ENCODE results near the gene DIPK2B.

Gene DIPK2B

DNA sequence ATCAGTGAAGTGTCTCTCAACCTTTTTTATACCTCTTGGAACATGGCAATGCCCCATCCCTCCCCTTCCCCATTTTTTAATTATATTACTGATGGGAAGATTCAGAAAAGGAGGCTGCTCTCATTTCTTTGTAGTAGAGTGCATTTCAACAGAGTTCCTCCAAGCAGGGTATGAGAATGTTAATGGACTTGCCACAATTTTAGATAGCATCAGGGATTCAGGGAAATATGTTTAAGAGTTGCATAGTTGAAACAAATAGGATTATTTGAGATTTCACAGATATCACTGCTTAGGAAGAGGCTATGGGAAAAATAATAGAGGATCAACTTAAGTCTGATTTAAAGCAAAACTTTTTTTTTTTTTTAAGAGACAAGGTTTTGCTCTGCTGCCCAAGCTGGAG is 46.2 kb downstream of the DIPK2B start:
- DNase-seq: no peak

DNA sequence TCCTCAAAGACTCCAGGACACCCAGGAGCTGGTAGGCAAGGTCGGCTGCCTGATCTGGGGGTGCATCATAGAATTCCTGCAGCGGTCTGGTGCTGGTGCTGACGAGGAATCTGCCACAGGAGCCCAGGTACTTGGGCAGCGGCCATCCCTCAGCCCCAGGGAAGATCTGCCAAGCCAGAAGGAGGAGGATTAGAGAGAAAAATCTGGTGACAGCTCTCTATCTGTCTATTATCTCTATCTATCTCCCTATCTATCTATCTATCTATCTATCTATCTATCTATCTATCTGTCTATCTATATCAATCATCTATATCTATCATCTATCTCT is 46.7 kb downstream of the DIPK2B start:
- no peak for DNase-seq
